Nephron progenitor cell (in vitro differentiated cells): ENCODE results near the gene CDC42.
"Not testable (repeated sequence)": the region's sequence is repeated elsewhere in the genome, so short reads cannot be mapped to it uniquely, and the experiment has no call there.

Source experiments
- DNase-seq: peaks from one replicate; pipeline ENCODE4 v3.0.0; 2021
- H3K27ac Mint-ChIP-seq: 2 replicates; pipeline ENCODE4 v1.8.0; 2021; ENCODE audit warnings: mild to moderate bottlenecking, moderate library complexity, mixed read lengths
- H3K27me3 Mint-ChIP-seq: 2 replicates; pipeline ENCODE4 v1.8.0; 2021; ENCODE audit warnings: mild to moderate bottlenecking, low read depth, mixed read lengths; ENCODE audit not compliant: poor library complexity
- H3K36me3 Mint-ChIP-seq: 2 replicates; pipeline ENCODE4 v1.8.0; 2021; ENCODE audit warnings: low read depth, mixed read lengths
- H3K4me1 Mint-ChIP-seq: 2 replicates; pipeline ENCODE4 v1.8.0; 2021; ENCODE audit warnings: mixed read lengths
- H3K4me3 Mint-ChIP-seq: 2 replicates; pipeline ENCODE4 v1.8.0; 2021; ENCODE audit warnings: mild to moderate bottlenecking, moderate library complexity, mixed read lengths
- H3K9me3 Mint-ChIP-seq: 2 replicates; pipeline ENCODE4 v1.8.0; 2021; ENCODE audit warnings: mild to moderate bottlenecking, moderate library complexity, mixed read lengths
- CTCF ChIP-seq: fragments of 200-600 bp; sonication (generic); IDR thresholded peaks from 2 replicates; pipeline ENCODE4 v1.5.0; 2021; ENCODE audit warnings: antibody characterized with exemption

CDC42 gene

DNA sequence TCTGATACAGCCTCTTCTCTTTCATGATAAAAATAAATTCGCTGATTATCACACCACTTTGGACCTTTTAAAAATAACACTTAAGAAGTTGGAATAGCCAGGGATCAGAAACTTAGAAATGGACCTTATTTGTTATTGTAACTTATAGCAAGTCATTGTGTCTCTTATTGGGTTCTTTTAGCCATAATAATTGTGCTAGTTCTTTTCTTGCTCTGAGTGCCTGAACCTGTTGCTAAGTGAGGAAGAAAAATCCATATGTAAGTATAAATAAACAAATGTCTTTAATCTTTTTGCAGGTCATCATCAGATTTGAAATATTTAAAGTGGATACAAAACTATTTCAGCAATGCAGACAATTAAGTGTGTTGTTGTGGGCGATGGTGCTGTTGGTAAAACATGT lies 25.6 kb downstream of the CDC42 start:
- Mint-ChIP-seq H3K4me3 (no peak overlapping the region), H3K27me3 (no peaks in the 10 kb centered on the region), H3K27ac (no peak overlapping the region), H3K9me3 (no peaks in the 10 kb centered on the region), H3K4me1 (peaks cover 27% of the 10 kb centered on the region), H3K36me3 (peaks cover 42% of the 10 kb centered on the region)
- TF ChIP-seq CTCF: no peak
- DNase-seq: no peak

DNA sequence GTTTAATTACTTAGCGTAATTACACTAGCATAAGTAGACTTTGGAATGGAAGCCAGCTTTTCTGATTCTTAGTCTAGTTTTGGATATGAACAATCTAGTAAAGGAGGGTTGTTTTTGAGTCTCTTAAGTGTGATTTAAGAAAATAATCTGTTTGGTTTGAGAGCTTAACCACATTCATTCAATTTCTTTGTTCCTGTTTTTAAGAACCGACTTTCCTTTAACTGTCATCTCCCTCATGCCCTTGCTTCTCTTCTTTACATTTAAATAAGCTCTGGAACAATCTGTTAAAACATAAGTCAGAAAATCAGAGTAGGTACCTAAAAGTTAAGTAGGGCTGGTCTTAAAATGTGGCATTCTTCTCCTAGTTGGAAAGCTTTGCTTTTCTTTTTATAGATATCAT lies 27.7 kb downstream of the CDC42 start:
- peaks cover 19% of the 10 kb centered on the region for H3K4me1 Mint-ChIP-seq
- H3K27ac Mint-ChIP-seq: no peak overlapping the region
- DNase-seq: no peak
- no peak for TF ChIP-seq CTCF
- H3K9me3 Mint-ChIP-seq: peaks cover 10% of the 10 kb centered on the region
- no peaks in the 10 kb centered on the region for H3K27me3 Mint-ChIP-seq
- no peak overlapping the region for H3K4me3 Mint-ChIP-seq
- H3K36me3 Mint-ChIP-seq: peaks cover 60% of the 10 kb centered on the region

GRCh38 chr1:22088331-22088730 lies 35.8 kb downstream of the CDC42 start:
- no peak for TF ChIP-seq CTCF
- Mint-ChIP-seq H3K27me3 (no peaks in the 10 kb centered on the region), H3K27ac (no peak overlapping the region), H3K36me3 (peaks cover 55% of the 10 kb centered on the region), H3K9me3 (peaks cover 11% of the 10 kb centered on the region), H3K4me1 (peaks cover 39% of the 10 kb centered on the region), H3K4me3 (no peak overlapping the region)
- DNase-seq: no peak

DNA sequence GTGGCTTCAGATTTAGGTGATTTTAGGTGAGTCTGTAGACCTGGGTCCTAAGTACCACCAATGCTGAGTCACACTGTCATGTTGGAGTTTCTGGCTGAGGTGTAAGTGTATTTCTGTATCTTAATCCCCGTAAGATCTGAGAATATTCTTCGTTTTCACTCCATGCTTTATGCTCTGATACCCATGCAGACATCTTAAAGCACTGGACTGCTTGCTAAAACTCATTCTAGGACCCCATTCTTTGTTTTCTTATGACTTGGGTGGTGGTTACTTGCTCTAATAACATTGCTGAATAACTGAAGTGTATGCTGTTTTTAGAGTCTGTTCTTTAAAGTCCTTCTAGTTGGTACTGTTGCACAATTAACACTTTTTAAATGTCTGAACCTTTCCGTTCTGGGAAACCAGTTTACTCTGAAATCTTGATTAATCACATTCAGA lies 36.6 kb downstream of the CDC42 start:
- no peak for TF ChIP-seq CTCF
- no peak for DNase-seq
- Mint-ChIP-seq H3K36me3 (peaks cover 54% of the 10 kb centered on the region), H3K4me1 (peaks cover 39% of the 10 kb centered on the region), H3K27ac (no peak overlapping the region), H3K4me3 (no peak overlapping the region), H3K9me3 (peaks cover 11% of the 10 kb centered on the region), H3K27me3 (no peaks in the 10 kb centered on the region)

DNA sequence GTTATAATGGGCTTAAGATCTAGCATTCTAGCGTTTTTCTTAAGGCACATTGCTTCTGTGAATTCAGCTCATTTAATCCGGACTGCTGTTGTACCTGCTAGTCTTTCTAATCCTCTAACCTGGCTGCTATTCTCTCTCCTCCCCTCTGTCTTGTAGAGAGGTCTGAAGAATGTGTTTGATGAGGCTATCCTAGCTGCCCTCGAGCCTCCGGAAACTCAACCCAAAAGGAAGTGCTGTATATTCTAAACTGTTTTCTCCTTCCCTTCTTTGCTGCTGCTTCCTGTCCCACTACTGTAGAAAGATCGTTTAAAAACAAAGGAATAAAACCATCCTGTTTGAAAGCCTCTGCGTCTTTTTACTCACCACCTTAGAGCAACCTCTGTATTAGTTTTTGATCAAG lies 37.3 kb downstream of the CDC42 start:
- H3K9me3 Mint-ChIP-seq: peaks cover 4% of the 10 kb centered on the region
- H3K27me3 Mint-ChIP-seq: no peaks in the 10 kb centered on the region
- H3K4me1 Mint-ChIP-seq: peaks cover 39% of the 10 kb centered on the region
- no peak for TF ChIP-seq CTCF
- H3K27ac Mint-ChIP-seq: peak overlapping the region; percentile 87
- peak overlapping the region; percentile 23 for H3K4me3 Mint-ChIP-seq
- peaks cover 53% of the 10 kb centered on the region for H3K36me3 Mint-ChIP-seq
- DNase-seq: no peak

DNA sequence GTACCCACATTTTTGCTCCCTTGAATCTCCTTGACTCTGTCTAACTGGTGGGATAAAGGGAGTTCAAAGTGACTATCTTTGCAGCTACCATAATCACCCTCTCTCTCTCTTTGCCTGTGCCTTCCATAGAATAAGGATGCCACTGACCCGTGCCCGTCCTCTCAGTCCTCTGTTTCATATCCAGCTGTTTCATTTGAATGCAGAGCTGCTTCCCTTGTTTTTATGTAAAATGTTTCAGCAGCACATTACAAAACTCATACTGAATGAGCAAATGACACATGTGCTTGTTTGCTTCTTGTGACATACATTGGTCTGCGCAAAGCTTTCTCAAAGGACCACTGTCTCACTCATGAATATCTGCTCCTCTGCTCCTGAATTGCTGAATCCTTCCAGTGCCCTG lies 38.4 kb downstream of the CDC42 start:
- Mint-ChIP-seq H3K4me3 (no peak overlapping the region), H3K36me3 (peaks cover 47% of the 10 kb centered on the region)

GRCh38 chr1:22092026-22092768 lies 39.7 kb downstream of the CDC42 start:
- not testable (repeated sequence) for H3K27ac Mint-ChIP-seq, H3K27me3 Mint-ChIP-seq, H3K9me3 Mint-ChIP-seq, DNase-seq, H3K4me3 Mint-ChIP-seq
- Mint-ChIP-seq H3K4me1 (peaks cover 38% of the 10 kb centered on the region), H3K36me3 (peaks cover 45% of the 10 kb centered on the region)

More for the DNA sequence above, 38.4 kb downstream of the CDC42 start:
- H3K27me3 Mint-ChIP-seq: no peaks in the 10 kb centered on the region
- DNase-seq: no peak
- H3K9me3 Mint-ChIP-seq: no peaks in the 10 kb centered on the region
- peak overlapping the region; percentile 37 for H3K27ac Mint-ChIP-seq
- H3K4me1 Mint-ChIP-seq: peaks cover 39% of the 10 kb centered on the region
- no peak for TF ChIP-seq CTCF
